Measurements from ENCODE around the gene ANGPTL7.

The ANGPTL7 gene

GRCh38 chr1:11197359-11197758 lies 8.2 kb downstream of the ANGPTL7 start:
- no peak for DNase-seq (ENCODE audit: low read depth in 1 of 2, low spot score in 1 of 2)
- no peak for TF ChIP-seq REST (IDR thresholded peaks at IDR 0.05; ENCODE audit: insufficient replicate concordance, low read depth)
- TF ChIP-seq POLR2AphosphoS5 (IDR thresholded peaks at IDR 0.05; ENCODE audit: low read depth) = no peak
- no peak for TF ChIP-seq GABPA (IDR thresholded peaks at IDR 0.05; ENCODE audit: low read depth)
- TF ChIP-seq, protein P1, sequence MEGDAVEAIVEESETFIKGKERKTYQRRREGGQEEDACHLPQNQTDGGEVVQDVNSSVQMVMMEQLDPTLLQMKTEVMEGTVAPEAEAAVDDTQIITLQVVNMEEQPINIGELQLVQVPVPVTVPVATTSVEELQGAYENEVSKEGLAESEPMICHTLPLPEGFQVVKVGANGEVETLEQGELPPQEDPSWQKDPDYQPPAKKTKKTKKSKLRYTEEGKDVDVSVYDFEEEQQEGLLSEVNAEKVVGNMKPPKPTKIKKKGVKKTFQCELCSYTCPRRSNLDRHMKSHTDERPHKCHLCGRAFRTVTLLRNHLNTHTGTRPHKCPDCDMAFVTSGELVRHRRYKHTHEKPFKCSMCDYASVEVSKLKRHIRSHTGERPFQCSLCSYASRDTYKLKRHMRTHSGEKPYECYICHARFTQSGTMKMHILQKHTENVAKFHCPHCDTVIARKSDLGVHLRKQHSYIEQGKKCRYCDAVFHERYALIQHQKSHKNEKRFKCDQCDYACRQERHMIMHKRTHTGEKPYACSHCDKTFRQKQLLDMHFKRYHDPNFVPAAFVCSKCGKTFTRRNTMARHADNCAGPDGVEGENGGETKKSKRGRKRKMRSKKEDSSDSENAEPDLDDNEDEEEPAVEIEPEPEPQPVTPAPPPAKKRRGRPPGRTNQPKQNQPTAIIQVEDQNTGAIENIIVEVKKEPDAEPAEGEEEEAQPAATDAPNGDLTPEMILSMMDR (IDR thresholded peaks at IDR 0.05; ENCODE audit: insufficient read depth, low read length) = no peak
- no peak for TF ChIP-seq SPI1 (IDR thresholded peaks at IDR 0.05; ENCODE audit: borderline replicate concordance, low read depth)
- no peak overlapping the region for H3K4me3 ChIP-seq (replicated peaks; ENCODE audit: insufficient read depth, low read length)
- no peaks in the 10 kb centered on the region for H3K27me3 ChIP-seq (ENCODE audit: insufficient read depth, poor library complexity, severe bottlenecking)
- no peak overlapping the region for H3K27ac ChIP-seq (replicated peaks)

DNA sequence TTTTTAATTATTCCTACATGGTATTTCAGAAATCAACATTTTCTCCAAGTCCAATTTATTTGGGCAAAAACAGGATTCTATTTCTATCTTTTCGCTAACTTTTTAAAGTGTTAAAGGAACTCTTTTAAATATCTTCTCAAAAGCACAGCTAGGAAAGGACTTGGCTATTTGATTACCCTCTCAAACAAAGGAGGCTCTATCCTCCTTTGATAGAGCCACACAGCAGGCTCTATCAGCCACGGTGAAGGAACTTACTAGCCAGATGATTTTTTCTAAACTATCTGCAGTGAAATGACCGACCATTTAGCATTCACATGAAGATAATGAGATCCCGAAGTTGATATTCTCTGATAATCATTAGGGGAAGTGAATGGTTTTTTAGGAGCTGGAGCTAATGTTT lies 9.1 kb downstream of the ANGPTL7 start:
- H3K27ac ChIP-seq (replicated peaks) = no peak overlapping the region

DNA sequence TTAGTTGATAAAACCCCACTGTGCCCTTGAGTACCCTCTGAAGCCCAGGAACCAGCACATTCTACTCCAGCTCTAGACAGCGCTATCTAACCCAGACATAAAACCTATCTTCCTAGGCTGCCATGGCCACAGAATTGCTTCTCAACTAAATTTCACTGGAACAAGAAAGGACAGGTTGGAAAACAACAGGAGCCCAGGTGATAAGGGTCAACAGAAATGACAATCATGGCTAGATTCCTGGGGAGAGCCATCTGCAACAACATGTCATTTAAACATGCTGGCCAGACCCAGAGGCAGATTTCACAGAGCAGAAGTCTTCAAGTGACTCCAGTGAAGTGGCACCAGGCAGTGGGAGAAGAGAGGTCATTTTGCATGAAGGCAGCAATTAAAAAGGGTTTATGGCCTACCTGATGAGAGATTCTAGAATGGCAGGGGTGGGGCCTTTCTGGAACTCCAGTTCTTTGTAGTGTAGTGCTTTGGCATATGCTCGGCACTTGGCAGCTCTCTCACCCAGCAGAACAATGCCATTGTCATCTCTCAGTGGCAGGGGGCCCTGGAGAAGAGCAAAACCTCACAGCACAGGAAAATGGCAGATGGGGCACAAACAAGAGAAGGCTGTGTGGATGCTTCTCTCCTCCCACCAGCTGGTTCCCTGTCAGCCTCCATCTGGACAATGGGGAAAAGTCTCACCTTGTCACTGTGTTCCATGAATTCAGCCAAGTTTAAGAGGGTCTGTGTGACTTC lies 9.9 kb downstream of the ANGPTL7 start:
- Histone ChIP-seq H3K27ac (replicated peaks) (no peak overlapping the region), H3K4me3 (replicated peaks; ENCODE audit: insufficient read depth, low read length) (no peak overlapping the region), H3K27me3 (ENCODE audit: insufficient read depth, poor library complexity, severe bottlenecking) (no peaks in the 10 kb centered on the region)
- no peak for TF ChIP-seq SPI1 (IDR thresholded peaks at IDR 0.05; ENCODE audit: borderline replicate concordance, low read depth)
- TF ChIP-seq, protein P1 (IDR thresholded peaks at IDR 0.05; ENCODE audit: insufficient read depth, low read length) = no peak
- no peak for TF ChIP-seq GABPA (IDR thresholded peaks at IDR 0.05; ENCODE audit: low read depth)
- no peak for TF ChIP-seq REST (IDR thresholded peaks at IDR 0.05; ENCODE audit: insufficient replicate concordance, low read depth)
- TF ChIP-seq POLR2AphosphoS5 (IDR thresholded peaks at IDR 0.05; ENCODE audit: low read depth) = no peak
- no peak for DNase-seq (ENCODE audit: low read depth in 1 of 2, low spot score in 1 of 2)

More for the DNA sequence above, 9.1 kb downstream of the ANGPTL7 start:
- DNase-seq (ENCODE audit: low read depth in 1 of 2, low spot score in 1 of 2) = no peak
- no peak overlapping the region for H3K4me3 ChIP-seq (replicated peaks; ENCODE audit: insufficient read depth, low read length)
- TF ChIP-seq POLR2AphosphoS5 (IDR thresholded peaks at IDR 0.05; ENCODE audit: low read depth) (no peak), REST (IDR thresholded peaks at IDR 0.05; ENCODE audit: insufficient replicate concordance, low read depth) (no peak), SPI1 (IDR thresholded peaks at IDR 0.05; ENCODE audit: borderline replicate concordance, low read depth) (no peak), GABPA (IDR thresholded peaks at IDR 0.05; ENCODE audit: low read depth) (no peak)
- TF ChIP-seq, protein P1 (IDR thresholded peaks at IDR 0.05; ENCODE audit: insufficient read depth, low read length) = no peak
- no peaks in the 10 kb centered on the region for H3K27me3 ChIP-seq (ENCODE audit: insufficient read depth, poor library complexity, severe bottlenecking)

All from HL-60 (cell line).